VCaP (cell line): ENCODE measurements around the gene ZIC1.

Experiments
- H3K27ac ChIP-seq: fragments of 450-650 bp; 2 replicates; pipeline ENCODE4 v1.5.1; 2017
- CTCF ChIP-seq: fragments of 450-650 bp; conservative IDR thresholded peaks from 2 replicates; pipeline ENCODE4 v1.5.1; 2017; ENCODE audit warnings: mild to moderate bottlenecking, moderate library complexity

ZIC1 gene

DNA sequence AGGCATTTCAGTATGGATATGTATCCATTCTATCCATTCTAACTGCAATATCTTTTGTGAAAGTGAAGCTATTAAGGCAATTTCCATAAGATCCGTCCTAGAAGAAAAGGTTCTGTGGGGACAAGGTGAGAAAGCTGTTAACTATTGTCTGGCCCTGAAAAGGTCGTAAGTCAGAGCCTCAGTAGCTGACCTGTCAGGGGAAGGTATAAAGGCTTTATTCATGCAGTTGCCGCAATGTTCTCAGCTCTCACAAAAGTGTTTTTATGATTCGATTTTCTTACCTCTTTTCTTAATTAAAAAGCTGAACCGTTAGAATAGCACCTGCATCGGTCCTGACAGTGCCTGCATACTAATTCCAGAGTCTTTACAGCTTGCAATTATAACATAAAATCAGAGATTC is 27.6 kb upstream of the ZIC1 start:
- no peak for TF ChIP-seq CTCF
- H3K27ac ChIP-seq = no peak overlapping the region

DNA sequence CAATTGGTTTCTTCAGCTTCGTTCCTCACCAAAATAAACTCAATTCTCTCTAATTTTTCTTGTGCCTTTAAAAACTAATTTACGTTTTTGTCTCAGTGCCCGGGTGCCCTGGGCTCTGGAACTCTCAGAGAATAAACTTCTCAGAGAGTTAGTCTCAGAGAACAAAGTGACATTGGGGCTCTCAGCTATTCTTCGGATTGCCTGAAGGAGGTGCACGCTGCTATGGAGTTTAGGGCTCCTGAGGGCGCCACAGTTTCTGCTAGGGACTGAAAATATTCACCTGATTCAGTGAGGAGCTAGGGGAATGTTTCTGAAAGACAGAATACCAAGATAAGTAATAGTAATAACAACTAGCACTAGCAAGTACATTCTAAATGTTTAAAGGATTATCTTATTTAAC is 25.5 kb upstream of the ZIC1 start:
- no peak overlapping the region for H3K27ac ChIP-seq
- TF ChIP-seq CTCF = no peak

- H3K27ac ChIP-seq = no peak overlapping the region
- TF ChIP-seq CTCF = no peak
Observed at GRCh38 chr3:147384210-147385058, 24.7 kb upstream of the ZIC1 start.

DNA sequence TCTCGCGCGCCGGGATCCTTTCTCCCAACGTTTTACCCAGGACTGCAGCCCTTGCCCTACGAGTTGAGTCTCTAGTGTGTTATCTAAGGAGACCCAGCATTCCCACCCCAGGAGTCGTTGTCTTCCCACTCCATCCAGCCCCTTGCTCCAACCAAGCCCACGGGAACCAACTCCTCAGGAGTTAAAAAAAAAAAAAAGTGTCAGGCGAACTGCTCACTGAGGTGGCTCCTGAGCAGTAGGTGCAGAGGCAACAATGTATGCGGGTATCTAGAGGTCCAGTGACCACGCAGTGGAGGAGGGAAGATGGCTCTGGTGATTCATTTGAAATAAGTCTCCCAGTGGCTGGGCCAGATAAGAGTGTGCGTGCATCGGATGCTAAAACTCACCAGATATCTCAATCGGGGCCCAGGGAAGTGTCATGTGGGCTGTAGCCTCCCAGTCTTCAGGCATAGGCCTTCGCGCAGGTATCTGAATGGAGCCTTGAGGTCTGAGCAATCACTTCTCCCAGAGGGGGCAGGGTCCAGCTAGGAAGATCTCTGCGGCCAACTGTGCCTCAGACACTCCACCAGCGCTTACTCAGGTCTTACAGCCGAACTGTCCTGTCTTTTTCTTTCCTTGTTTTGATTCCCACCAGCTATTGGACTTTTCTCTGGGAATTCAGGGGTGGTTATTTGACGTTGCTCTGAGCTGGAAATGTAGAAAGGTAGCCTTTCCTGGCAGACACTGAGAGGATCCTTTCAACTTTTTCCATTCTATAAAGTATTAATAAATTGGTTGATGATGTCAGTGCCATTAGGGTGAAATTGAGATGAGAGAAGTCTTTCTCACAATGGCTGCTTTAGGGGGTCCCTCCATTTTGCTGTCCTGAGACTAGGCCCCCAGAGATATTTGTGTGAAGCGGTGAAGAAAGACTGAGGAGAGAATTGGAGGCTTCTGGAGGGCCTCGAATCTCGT is 23.8 kb upstream of the ZIC1 start:
- TF ChIP-seq CTCF = no peak
- no peak overlapping the region for H3K27ac ChIP-seq

DNA sequence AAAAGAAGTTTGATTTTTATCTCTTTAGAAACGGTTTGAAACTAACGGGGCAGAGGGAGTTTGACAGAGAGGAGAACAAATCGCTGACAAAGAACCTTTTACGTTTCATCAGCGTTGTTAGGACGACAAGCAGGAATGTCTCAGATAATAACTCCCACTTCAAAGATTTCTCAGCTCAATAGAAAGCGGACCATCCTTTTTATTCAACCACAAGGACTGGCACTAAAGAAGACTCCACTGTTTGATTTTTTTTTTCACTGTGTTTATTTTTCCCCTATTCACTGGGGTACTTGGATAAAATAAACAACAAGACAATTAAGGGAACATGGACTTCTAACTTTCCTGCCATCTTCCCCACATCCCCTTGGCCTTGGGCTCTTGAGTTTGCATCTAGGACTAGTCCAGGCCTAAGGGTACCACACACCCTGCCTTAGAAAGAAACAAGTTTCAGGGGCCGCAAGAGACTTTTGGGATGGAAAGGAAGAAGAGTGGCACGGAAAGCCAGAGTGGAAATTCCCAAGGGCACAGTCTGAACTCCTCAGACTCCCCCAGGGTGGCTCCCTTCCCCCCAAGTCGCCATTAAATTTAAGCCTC is 21.8 kb upstream of the ZIC1 start:
- no peak overlapping the region for H3K27ac ChIP-seq
- TF ChIP-seq CTCF = no peak

DNA sequence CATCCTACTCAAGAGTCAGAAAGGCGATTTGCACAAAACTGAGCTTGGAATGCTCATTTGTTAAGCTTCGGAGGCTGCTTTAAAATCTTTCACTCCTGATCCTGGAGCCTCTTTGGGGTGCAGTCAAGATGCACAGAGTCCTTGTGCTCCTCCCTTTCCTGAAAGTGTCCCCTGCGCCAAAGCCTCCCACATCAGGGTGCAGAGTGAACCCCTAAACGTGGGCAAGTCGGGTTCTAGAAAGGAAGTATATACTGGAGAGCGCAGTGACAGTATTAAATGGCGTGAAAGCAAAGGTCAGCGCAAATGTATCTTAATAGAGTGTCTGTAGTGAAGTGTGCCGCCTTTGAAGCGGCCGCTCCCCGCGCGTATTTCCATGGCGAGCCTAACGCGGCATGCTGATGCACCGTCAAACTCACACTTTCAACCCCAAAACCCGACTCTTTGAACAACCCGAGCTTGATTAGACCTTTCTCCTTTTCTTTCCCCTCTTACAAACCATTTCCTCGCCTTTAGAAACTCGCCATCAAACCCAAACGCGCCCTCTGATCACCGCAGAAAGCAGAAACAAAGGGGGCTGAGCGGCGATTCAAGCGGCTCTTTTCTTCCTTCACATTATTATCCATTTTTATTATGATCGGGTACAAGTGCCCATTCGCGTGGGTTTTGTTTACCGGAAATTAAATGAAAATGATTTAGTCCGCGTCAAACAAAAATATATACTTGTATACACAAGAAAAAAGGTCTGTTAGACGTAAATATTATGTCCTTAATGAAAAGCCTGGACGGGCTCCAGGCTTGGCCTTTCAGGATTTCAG is 21.1 kb upstream of the ZIC1 start:
- no peak overlapping the region for H3K27ac ChIP-seq
- TF ChIP-seq CTCF = no peak
